Mesendoderm (in vitro differentiated cells): ENCODE data around the gene LIN37.

Source experiments
- DNase-seq: peaks from one replicate; pipeline ENCODE4 v3.0.0; 2013
- H2AK5ac ChIP-seq: 2 replicates; pipeline ENCODE4 v1.6.1; 2013; ENCODE audit warnings: low read length, inconsistent platforms
- H2BK120ac ChIP-seq: 2 replicates; pipeline ENCODE4 v1.6.1; 2013; ENCODE audit warnings: low read depth, mild to moderate bottlenecking, low read length, moderate library complexity, mixed read lengths
- H2BK15ac ChIP-seq: replicated peaks from 2 replicates; pipeline ENCODE4 v1.6.1; 2013; ENCODE audit warnings: low read depth, mild to moderate bottlenecking, moderate library complexity
- H2BK5ac ChIP-seq: 2 replicates; pipeline ENCODE4 v1.6.1; 2013; ENCODE audit warnings: low read length, inconsistent platforms
- H3K18ac ChIP-seq: 2 replicates; pipeline ENCODE4 v1.6.1; 2013; ENCODE audit warnings: mild to moderate bottlenecking, low read length, mixed read lengths
- H3K23ac ChIP-seq: one replicate; pipeline ENCODE4 v1.6.1; 2013; ENCODE audit warnings: low read length
- H3K27ac ChIP-seq: 2 replicates; pipeline ENCODE4 v1.5.1; 2013; ENCODE audit warnings: low read depth, mild to moderate bottlenecking, inconsistent platforms, low read length, moderate library complexity
- H3K27me3 ChIP-seq: 2 replicates; pipeline ENCODE4 v1.6.1; 2013; ENCODE audit warnings: low read length, control low read depth, mild to moderate bottlenecking, inconsistent platforms; ENCODE audit not compliant: insufficient read depth, poor library complexity
- H3K36me3 ChIP-seq: 2 replicates; pipeline ENCODE4 v1.6.1; 2013; ENCODE audit warnings: low read length, inconsistent platforms; ENCODE audit not compliant: control insufficient read depth, insufficient read depth
- H3K4ac ChIP-seq: one replicate; pipeline ENCODE4 v1.6.1; 2013; ENCODE audit warnings: low read depth, mild to moderate bottlenecking, low read length, moderate library complexity
- H3K4me1 ChIP-seq: 2 replicates; pipeline ENCODE4 v1.6.1; 2013; ENCODE audit warnings: low read depth, low read length, inconsistent platforms; ENCODE audit not compliant: control insufficient read depth
- H3K4me2 ChIP-seq: 2 replicates; pipeline ENCODE4 v1.6.1; 2013; ENCODE audit warnings: low read length
- H3K4me3 ChIP-seq: 2 replicates; pipeline ENCODE4 v1.5.1; 2013; ENCODE audit warnings: mild to moderate bottlenecking, low read length
- H3K56ac ChIP-seq: one replicate; pipeline ENCODE4 v1.6.1; 2013; ENCODE audit warnings: low read length
- H3K79me1 ChIP-seq: 2 replicates; pipeline ENCODE4 v1.6.1; 2013; ENCODE audit warnings: low read length, inconsistent platforms
- H3K79me2 ChIP-seq: 2 replicates; pipeline ENCODE4 v1.6.1; 2013; ENCODE audit warnings: mild to moderate bottlenecking, low read length; ENCODE audit not compliant: control insufficient read depth, insufficient read depth
- H3K9ac ChIP-seq: 2 replicates; pipeline ENCODE4 v1.6.1; 2013; ENCODE audit warnings: low read length, inconsistent platforms
- H4K5ac ChIP-seq: one replicate; pipeline ENCODE4 v1.6.1; 2013; ENCODE audit warnings: low read length
- H4K8ac ChIP-seq: one replicate; pipeline ENCODE4 v1.6.1; 2013; ENCODE audit warnings: low read depth, mild to moderate bottlenecking, control low read depth, low read length, moderate library complexity
- WGBS: extraction: QIAGEN DNeasy Blood & Tissue Kit; methylation state at CpG from one replicate; pipeline ENCODE4 v1.1.7; 2013; ENCODE audit warnings: low lambda C conversion rate, missing lambda C conversion rate; ENCODE audit not compliant: insufficient coverage; ENCODE audit errors: extremely low coverage; 5-methylcytosine and 5-hydroxymethylcytosine counted together

Gene LIN37

DNA sequence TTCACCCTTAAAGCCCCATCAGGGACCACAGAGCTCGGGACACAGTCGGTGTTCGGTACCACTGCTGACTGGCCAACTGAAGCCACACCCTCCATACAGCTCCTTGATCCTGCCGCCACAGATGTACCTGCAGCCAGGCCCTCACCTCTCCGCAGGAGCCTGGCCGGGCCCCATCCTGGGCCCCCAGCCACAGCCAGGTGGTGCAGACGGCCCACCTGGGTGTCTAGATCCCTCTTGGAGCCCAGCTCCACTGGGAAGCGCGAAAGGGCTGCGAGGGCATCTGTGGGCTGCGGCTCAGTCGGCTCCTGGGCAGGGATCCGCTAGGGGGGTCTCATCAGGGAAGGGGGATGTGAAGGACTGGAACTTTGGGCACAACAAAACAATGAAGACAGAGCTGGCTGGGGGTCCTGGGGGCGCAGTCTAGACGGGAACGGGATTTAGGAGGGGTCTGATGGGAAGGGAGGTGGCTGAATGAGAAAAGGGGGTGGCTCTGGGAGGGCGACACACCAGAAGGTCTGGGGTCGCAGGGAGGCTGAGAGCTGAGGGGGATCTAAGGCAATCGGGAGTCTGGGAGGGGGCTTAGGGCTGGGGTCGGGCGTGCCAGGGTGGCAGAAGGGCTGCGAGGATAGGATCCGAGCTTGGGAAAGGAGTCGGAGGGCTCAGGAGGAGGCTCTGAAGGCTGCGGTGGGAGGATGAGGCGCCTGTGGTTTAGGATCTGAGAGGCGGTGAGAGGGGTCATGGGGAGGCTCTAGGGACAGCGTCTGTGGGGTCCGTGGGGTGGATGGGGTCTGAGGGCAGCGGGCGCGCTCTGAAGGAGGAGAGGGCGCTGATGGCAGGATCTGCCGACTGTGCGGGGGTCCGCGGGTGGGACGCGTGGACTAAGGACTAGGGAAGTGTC, 48.5 kb downstream of the LIN37 start:
- H3K4me1 ChIP-seq: peaks cover 2% of the 10 kb centered on the region
- peak overlapping the region; percentile 38 for H3K9ac ChIP-seq
- peak overlapping the region; percentile 18 for H3K4me2 ChIP-seq
- peak overlapping the region; percentile 84 for H3K56ac ChIP-seq
- no peak overlapping the region for H2BK120ac ChIP-seq
- no peak overlapping the region for H3K4ac ChIP-seq
- no peaks in the 10 kb centered on the region for H3K79me2 ChIP-seq
- H3K27me3 ChIP-seq: peaks cover 7% of the 10 kb centered on the region
- no peak overlapping the region for H3K23ac ChIP-seq
- no peaks in the 10 kb centered on the region for H3K36me3 ChIP-seq
- no peak overlapping the region for H3K18ac ChIP-seq
- no peak overlapping the region for H3K4me3 ChIP-seq
- no peak for DNase-seq
- no peak overlapping the region for H4K8ac ChIP-seq
- no peaks in the 10 kb centered on the region for H3K79me1 ChIP-seq
- H2BK15ac ChIP-seq: no peak overlapping the region
- no peak overlapping the region for H4K5ac ChIP-seq
- no peak overlapping the region for H2AK5ac ChIP-seq
- H2BK5ac ChIP-seq: no peak overlapping the region
- H3K27ac ChIP-seq: no peak overlapping the region
- WGBS: no CpG with 5 or more reads among the region's 39 CpGs

DNA sequence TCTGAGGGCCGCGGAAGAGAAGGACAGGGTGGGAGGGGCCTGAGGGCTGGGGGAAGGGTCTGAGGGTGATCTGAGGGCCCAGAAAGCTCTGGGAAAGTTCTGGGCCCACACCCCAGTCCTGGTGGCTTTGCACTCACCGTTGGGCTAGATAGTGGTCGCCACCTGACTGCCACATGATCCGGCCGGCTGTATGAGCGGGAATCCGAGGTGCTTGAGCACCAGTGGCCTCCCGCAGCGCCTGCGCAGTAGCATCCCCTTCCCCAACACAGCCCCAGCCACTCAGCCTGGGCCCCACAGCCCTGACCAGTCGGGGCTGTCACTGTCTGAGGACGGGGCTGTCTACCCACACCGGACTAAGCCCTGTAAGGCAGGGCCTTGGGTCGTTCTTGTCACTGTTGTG, 49.3 kb downstream of the LIN37 start:
- peaks cover 2% of the 10 kb centered on the region for H3K4me1 ChIP-seq
- peak; percentile 55 for DNase-seq
- no peak overlapping the region for H4K5ac ChIP-seq
- H3K18ac ChIP-seq: no peak overlapping the region
- no peak overlapping the region for H2BK15ac ChIP-seq
- H2AK5ac ChIP-seq: no peak overlapping the region
- H3K27ac ChIP-seq: no peak overlapping the region
- H3K23ac ChIP-seq: no peak overlapping the region
- no peak overlapping the region for H3K4me2 ChIP-seq
- peak overlapping the region; percentile 84 for H3K56ac ChIP-seq
- no peak overlapping the region for H3K4me3 ChIP-seq
- H3K36me3 ChIP-seq: no peaks in the 10 kb centered on the region
- no peak overlapping the region for H2BK5ac ChIP-seq
- no peak overlapping the region for H3K4ac ChIP-seq
- no peaks in the 10 kb centered on the region for H3K79me1 ChIP-seq
- no peak overlapping the region for H4K8ac ChIP-seq
- no peak overlapping the region for H2BK120ac ChIP-seq
- H3K9ac ChIP-seq: peak overlapping the region; percentile 51
- no peaks in the 10 kb centered on the region for H3K79me2 ChIP-seq
- no CpG with 5 or more reads among the region's 15 CpGs for WGBS
- peaks cover 7% of the 10 kb centered on the region for H3K27me3 ChIP-seq

DNA sequence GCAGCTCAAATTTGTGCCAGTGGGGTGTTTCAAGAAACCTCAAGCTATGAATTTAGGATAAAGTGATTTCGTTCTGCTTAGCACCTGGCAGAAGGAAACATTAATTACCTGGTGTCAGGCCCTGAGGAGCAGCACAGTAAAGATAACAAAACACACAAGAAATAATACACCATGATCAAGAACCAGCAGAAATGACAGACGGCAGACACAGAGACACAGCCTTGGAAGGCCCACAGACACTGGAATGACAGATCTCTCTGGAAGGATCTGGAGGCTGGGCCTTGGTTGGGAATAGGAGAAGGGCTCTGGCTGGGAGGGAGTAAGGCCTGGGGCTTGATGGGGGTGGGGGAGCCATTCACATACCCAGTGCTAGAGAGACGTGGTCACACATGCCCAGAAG, 53.5 kb downstream of the LIN37 start:
- Histone ChIP-seq H4K5ac (no peak overlapping the region), H2AK5ac (no peak overlapping the region), H3K4me1 (peaks cover 2% of the 10 kb centered on the region), H3K36me3 (no peaks in the 10 kb centered on the region), H3K18ac (no peak overlapping the region), H3K79me1 (no peaks in the 10 kb centered on the region), H4K8ac (no peak overlapping the region), H3K23ac (no peak overlapping the region), H3K4me3 (no peak overlapping the region), H3K56ac (no peak overlapping the region), H2BK5ac (no peak overlapping the region), H3K27ac (no peak overlapping the region), H3K27me3 (peaks cover 2% of the 10 kb centered on the region), H3K4me2 (no peak overlapping the region), H3K4ac (no peak overlapping the region), H3K9ac (no peak overlapping the region), H2BK120ac (no peak overlapping the region), H3K79me2 (no peaks in the 10 kb centered on the region), H2BK15ac (no peak overlapping the region)
- DNase-seq: no peak
- no CpG with 5 or more reads among the region's 3 CpGs for WGBS
